Activated CD8-positive, alpha-beta memory T cell treated with anti-CD3 and anti-CD28 coated beads, Interleukin-2, amount 50 U/mL, for 1 hour (primary cell): Measurements from ENCODE around the gene AP2A1.
"Not testable (repeated sequence)": the region's sequence is repeated elsewhere in the genome, so short reads cannot be mapped to it uniquely, and the experiment has no call there.

Experiments used
- DNase-seq: peaks from one replicate; pipeline ENCODE4 v3.0.0-alpha.2; 2020; ENCODE audit errors: extremely low read depth

AP2A1 gene

GRCh38 chr19:49766930-49767299 is at the start of gene AP2A1:
AP2A1 (plus strand) TSS chr19:49767001; CDS start chr19:49767134, 133 bp downstream.
- DNase-seq: no peak

GRCh38 chr19:49718511-49718910 is 48.3 kb upstream of the AP2A1 start:
- no peak for DNase-seq

GRCh38 chr19:49718991-49719390 is 47.8 kb upstream of the AP2A1 start:
- no peak for DNase-seq

- DNase-seq: not testable (repeated sequence)
These were observed 47.4 kb upstream of the AP2A1 start for GRCh38 chr19:49719420-49719819.

- DNase-seq: no peak
These were observed 39.4 kb upstream of the AP2A1 start for GRCh38 chr19:49727217-49728030.

GRCh38 chr19:49730166-49730565 is 36.6 kb upstream of the AP2A1 start:
- no peak for DNase-seq

GRCh38 chr19:49738268-49738667 is 28.5 kb upstream of the AP2A1 start:
- DNase-seq: no peak

- DNase-seq: no peak
These were observed 27.7 kb upstream of the AP2A1 start for GRCh38 chr19:49739098-49739497.

- DNase-seq: no peak
These were observed 26.9 kb upstream of the AP2A1 start for GRCh38 chr19:49739933-49740332.

- DNase-seq: no peak
These were observed 25.5 kb upstream of the AP2A1 start for GRCh38 chr19:49741210-49741844.

- DNase-seq: no peak
These were observed 21.8 kb upstream of the AP2A1 start for GRCh38 chr19:49744946-49745381.

GRCh38 chr19:49746206-49746958 is 20.4 kb upstream of the AP2A1 start:
- no peak for DNase-seq

- DNase-seq: no peak
These were observed 17.6 kb upstream of the AP2A1 start for GRCh38 chr19:49749055-49749716.

- DNase-seq: no peak
These were observed 17.0 kb upstream of the AP2A1 start for GRCh38 chr19:49749771-49750170.

- DNase-seq: no peak
These were observed 14.1 kb upstream of the AP2A1 start for GRCh38 chr19:49752701-49753100.

- DNase-seq: no peak
These were observed 10.8 kb upstream of the AP2A1 start for GRCh38 chr19:49755956-49756355.

- no peak for DNase-seq
These were observed 8.5 kb upstream of the AP2A1 start for GRCh38 chr19:49758292-49758691.

- no peak for DNase-seq
These were observed 5.6 kb upstream of the AP2A1 start for GRCh38 chr19:49761249-49761624.

GRCh38 chr19:49761625-49762311 is 5.0 kb upstream of the AP2A1 start:
- DNase-seq: no peak

GRCh38 chr19:49763230-49763629 is 3.6 kb upstream of the AP2A1 start, which contains the start of gene TSKS:
TSKS (minus strand) TSS chr19:49763306; CDS start chr19:49763247, 59 bp downstream.
- DNase-seq: no peak

- DNase-seq: no peak
These were observed 2.5 kb upstream of the AP2A1 start for GRCh38 chr19:49764341-49764740.
